Endodermal cell (in vitro differentiated cells): ENCODE measurements around the gene AIFM2. TPM values are rescaled to one million over a fixed set of nuclear protein-coding genes. Genes with fewer than 3 reads are reported as not detected.

Source experiments
- DNase-seq: peaks from one replicate; pipeline ENCODE4 v3.0.0-alpha.2; 2017
- H3K27ac ChIP-seq: 2 replicates; pipeline ENCODE4 v1.5.1; 2013; ENCODE audit warnings: mild to moderate bottlenecking, low read depth, low read length, moderate library complexity
- H3K27me3 ChIP-seq: 2 replicates; pipeline ENCODE4 v1.6.1; 2013; ENCODE audit warnings: mild to moderate bottlenecking, low read length, moderate library complexity; ENCODE audit not compliant: insufficient read depth, control insufficient read depth, poor library complexity, severe bottlenecking
- H3K36me3 ChIP-seq: 2 replicates; pipeline ENCODE4 v1.7.0; 2013; ENCODE audit warnings: mild to moderate bottlenecking, low read length, moderate library complexity; ENCODE audit not compliant: control insufficient read depth, insufficient read depth
- H3K4me1 ChIP-seq: one replicate; pipeline ENCODE4 v1.7.0; 2013; ENCODE audit warnings: low read length; ENCODE audit not compliant: control insufficient read depth, insufficient read depth
- H3K4me3 ChIP-seq: 2 replicates; pipeline ENCODE4 v1.5.1; 2013; ENCODE audit warnings: mild to moderate bottlenecking, low read length, moderate library complexity
- H3K9ac ChIP-seq: 2 replicates; pipeline ENCODE4 v1.6.1; 2013; ENCODE audit warnings: mild to moderate bottlenecking, low read length, moderate library complexity; ENCODE audit not compliant: poor library complexity, severe bottlenecking; ENCODE audit errors: extremely low read depth
- H3K9me3 ChIP-seq: 2 replicates; pipeline ENCODE4 v1.6.1; 2013; ENCODE audit warnings: mild to moderate bottlenecking, low read length, moderate library complexity; ENCODE audit not compliant: control insufficient read depth
- H3K27ac Mint-ChIP-seq: 2 replicates; pipeline ENCODE4 v1.8.0; 2020; ENCODE audit warnings: mixed read lengths
- H3K27me3 Mint-ChIP-seq: 2 replicates; pipeline ENCODE4 v1.8.0; 2021; ENCODE audit warnings: mild to moderate bottlenecking, mixed read lengths; ENCODE audit not compliant: insufficient read depth
- H3K36me3 Mint-ChIP-seq: 2 replicates; pipeline ENCODE4 v1.8.0; 2020; ENCODE audit warnings: low read depth, mixed read lengths
- H3K4me1 Mint-ChIP-seq: 2 replicates; pipeline ENCODE4 v1.8.0; 2020; ENCODE audit warnings: mixed read lengths
- H3K4me3 Mint-ChIP-seq: 2 replicates; pipeline ENCODE4 v1.8.0; 2020; ENCODE audit warnings: mild to moderate bottlenecking, moderate library complexity, mixed read lengths
- H3K9me3 Mint-ChIP-seq: 2 replicates; pipeline ENCODE4 v1.8.0; 2020; ENCODE audit warnings: mild to moderate bottlenecking, mixed read lengths
- CTCF ChIP-seq: fragments of 200-600 bp; sonication (generic); conservative IDR thresholded peaks from 2 replicates; pipeline ENCODE4 v1.5.0; 2021; ENCODE audit warnings: antibody characterized with exemption, mild to moderate bottlenecking
- WGBS, 2 experiments: methylation state at CpG; one replicate each; pipeline versions ENCODE4 v1.1.5 to v1.1.7; 2013; ENCODE audit warnings: missing lambda C conversion rate in 2 of 2, mixed read lengths in 1 of 2; ENCODE audit not compliant: insufficient coverage in 1 of 2, insufficient read length in 1 of 2; 5-methylcytosine and 5-hydroxymethylcytosine counted together
- total RNA-seq, 2 donors: library from RNA; stranded (reverse); fragmentation: NEBNext Ultra II Directional in 1 of 2; extraction: Animal tissue kit (Norgen Biotek cat#: 25700) in 1 of 2; gene quantifications; 2 replicates in 1 of 2; 3 replicates in 1 of 2; pipeline ENCODE4 v1.2.1, GENCODE V29; 2021

Gene AIFM2
- total RNA-seq, 2 donors from 2014 or later: 7.1 to 7.6 TPM

- Histone ChIP-seq H3K4me3 (peak overlapping the region; percentile 96), H3K9me3 (no peaks in the 10 kb centered on the region), H3K27ac (peak overlapping the region; percentile 87), H3K9ac (peak overlapping the region; percentile 89), H3K4me1 (no peaks in the 10 kb centered on the region), H3K36me3 (peaks cover 18% of the 10 kb centered on the region), H3K27me3 (no peaks in the 10 kb centered on the region)
- Mint-ChIP-seq H3K27ac (peak overlapping the region; percentile 91), H3K9me3 (no peaks in the 10 kb centered on the region), H3K36me3 (peaks cover 13% of the 10 kb centered on the region), H3K4me3 (peak overlapping the region; percentile 93), H3K27me3 (no peaks in the 10 kb centered on the region), H3K4me1 (peaks cover 11% of the 10 kb centered on the region)
- no peak for DNase-seq
- no peak for TF ChIP-seq CTCF
- WGBS, 2 experiments: 0 to 1% methylated on average over 15 to 39 of the region's 40 CpGs
These were observed 37.2 kb upstream of the AIFM2 start for GRCh38 chr10:70169649-70170364.

GRCh38 chr10:70169011-70169410, 36.4 kb upstream of the AIFM2 start:
- Mint-ChIP-seq H3K27ac (peak overlapping the region; percentile 91), H3K9me3 (no peaks in the 10 kb centered on the region), H3K4me1 (peaks cover 11% of the 10 kb centered on the region), H3K4me3 (peak overlapping the region; percentile 93), H3K27me3 (no peaks in the 10 kb centered on the region), H3K36me3 (peaks cover 13% of the 10 kb centered on the region)
- Histone ChIP-seq H3K9me3 (no peaks in the 10 kb centered on the region), H3K4me1 (no peaks in the 10 kb centered on the region), H3K36me3 (peaks cover 23% of the 10 kb centered on the region), H3K9ac (peak overlapping the region; percentile 89), H3K27ac (no peak overlapping the region), H3K27me3 (no peaks in the 10 kb centered on the region), H3K4me3 (peak overlapping the region; percentile 96)
- 99 to 100% methylated on average over 1 to 2 of the region's 2 CpGs for WGBS, 2 experiments
- DNase-seq: no peak
- no peak for TF ChIP-seq CTCF

GRCh38 chr10:70167246-70167645, 34.6 kb upstream of the AIFM2 start:
- H3K27me3 Mint-ChIP-seq: no peaks in the 10 kb centered on the region
- no peak for DNase-seq
- H3K4me3 Mint-ChIP-seq: no peak overlapping the region
- Histone ChIP-seq H3K4me3 (no peak overlapping the region), H3K27me3 (no peaks in the 10 kb centered on the region), H3K9me3 (no peaks in the 10 kb centered on the region), H3K4me1 (no peaks in the 10 kb centered on the region), H3K36me3 (peaks cover 26% of the 10 kb centered on the region), H3K27ac (no peak overlapping the region), H3K9ac (no peak overlapping the region)
- peaks cover 15% of the 10 kb centered on the region for H3K4me1 Mint-ChIP-seq
- 97 to 100% methylated on average over 7 of the region's 7 CpGs for WGBS, 2 experiments
- no peaks in the 10 kb centered on the region for H3K9me3 Mint-ChIP-seq
- TF ChIP-seq CTCF: no peak
- peaks cover 13% of the 10 kb centered on the region for H3K36me3 Mint-ChIP-seq
- H3K27ac Mint-ChIP-seq: no peak overlapping the region
